Aorta (tissue), 5 donors: ENCODE results near the gene CDH9. TPM values are rescaled to one million over a fixed set of nuclear protein-coding genes. Genes with fewer than 3 reads are reported as not detected.

Experiments
- ATAC-seq: fragments of 200-7000 bp; cut with Tn5 transposase; one replicate; pipeline ENCODE4 v1.9.1; 2022; ENCODE audit warnings: moderate library complexity; ENCODE audit not compliant: low FRiP score
- DNase-seq, 2 donors: peaks; one replicate each; pipeline ENCODE4 v3.0.0-alpha.2; 2020
- H3K27ac ChIP-seq, 2 donors: one replicate each; pipeline ENCODE4 v1.5.1; 2013; ENCODE audit warnings: low read length in 2 of 2, mild to moderate bottlenecking in 2 of 2, moderate library complexity in 2 of 2, control low read depth in 1 of 2, inconsistent platforms in 1 of 2, low read depth in 1 of 2
- H3K27me3 ChIP-seq, 2 donors: one replicate each; pipeline ENCODE4 v1.6.1; 2013; ENCODE audit warnings: control low read depth in 1 of 2, low read length in 1 of 2, mild to moderate bottlenecking in 1 of 2, moderate library complexity in 1 of 2; ENCODE audit not compliant: insufficient read depth in 2 of 2, control insufficient read depth in 1 of 2
- H3K36me3 ChIP-seq, 2 donors: one replicate each; pipeline ENCODE4 v1.6.1; 2013; ENCODE audit warnings: control low read depth in 1 of 2, low read length in 1 of 2, mild to moderate bottlenecking in 1 of 2; ENCODE audit not compliant: insufficient read depth in 2 of 2, control insufficient read depth in 1 of 2
- H3K4me1 ChIP-seq, 2 donors: one replicate each; pipeline ENCODE4 v1.6.1; 2013; ENCODE audit warnings: low read length in 2 of 2, control low read depth in 1 of 2, mild to moderate bottlenecking in 1 of 2, moderate library complexity in 1 of 2; ENCODE audit not compliant: insufficient read depth in 2 of 2, control insufficient read depth in 1 of 2
- H3K4me3 ChIP-seq, 2 donors: one replicate each; pipeline ENCODE4 v1.5.1; 2013; ENCODE audit warnings: low read length in 2 of 2, control low read depth in 1 of 2, mild to moderate bottlenecking in 1 of 2
- H3K9me3 ChIP-seq: one replicate; pipeline ENCODE4 v1.6.1; 2013; ENCODE audit warnings: mild to moderate bottlenecking, low read length; ENCODE audit not compliant: control insufficient read depth
- WGBS, 2 donors: extraction: QIAGEN DNeasy Blood & Tissue Kit; methylation state at CpG; one replicate each; pipeline ENCODE4 v1.1.7; 2013; 5-methylcytosine and 5-hydroxymethylcytosine counted together
- intact Hi-C, 2 donors: fragments of 100-400 bp; cut with DNase I; formaldehyde crosslinking; loops; one replicate each; pipeline versions ENCODE4 v1.14.2 to v1.15.0; 2022
- polyA plus RNA-seq, 2 donors: library from polyadenylated mRNA; stranded (reverse); fragments of 200-250 nt; gene quantifications; one replicate each; pipeline ENCODE4 v1.2.3, GENCODE V29; 2013
- total RNA-seq, 2 donors: library from RNA; stranded (reverse); fragmentation: NEBNext Ultra II Directional; extraction: Animal tissue kit (Norgen Biotek cat#: 25700); gene quantifications; one replicate each; pipeline ENCODE4 v1.2.1, GENCODE V29; 2021
- donor health status: healthy with polysubstance abuse.
- donor health status: Bipolar disorder and iron deficiency.
- donor health status: DM: no; HTN: no; CAD: no.
- donor health status: DM: no; HTN: no; CAD: no.
- donor health status: DM: yes; HTN: yes; CAD: no.

The CDH9 gene
- total and polyA plus RNA-seq, 4 donors, result not detected

DNA sequence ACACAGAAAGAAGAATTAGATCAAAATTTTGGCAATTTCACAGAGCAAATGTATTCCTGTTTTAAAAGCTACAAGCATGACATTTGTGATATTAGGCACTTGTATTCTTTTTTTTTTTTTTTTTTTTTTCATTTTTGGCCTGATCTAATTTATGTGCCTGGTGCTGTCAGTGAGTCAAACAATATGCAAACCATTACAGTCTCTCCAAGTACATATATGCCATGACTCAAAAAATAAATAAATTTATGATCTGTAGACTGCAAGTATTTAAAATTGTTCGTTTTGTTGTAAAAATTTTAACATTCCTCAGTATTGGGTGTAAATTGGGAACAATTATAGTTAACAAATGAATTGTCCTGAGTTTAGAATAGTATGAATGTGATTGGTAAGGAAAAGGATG is 51.4 kb downstream of the CDH9 start:
- H3K27me3 ChIP-seq, result no peaks in the 10 kb centered on the region
- H3K27ac ChIP-seq, result no peak overlapping the region
- H3K4me3 ChIP-seq, result no peak overlapping the region
- H3K36me3 ChIP-seq, result no peaks in the 10 kb centered on the region
- ATAC-seq, result no peak
- intact Hi-C loops, result no loop called here
- WGBS, 2 donors, result 69 to 74% methylated on average over 1 of the region's 1 CpG
- no peaks in the 10 kb centered on the region for H3K4me1 ChIP-seq
- DNase-seq, result no peak
- H3K9me3 ChIP-seq, result no peaks in the 10 kb centered on the region

DNA sequence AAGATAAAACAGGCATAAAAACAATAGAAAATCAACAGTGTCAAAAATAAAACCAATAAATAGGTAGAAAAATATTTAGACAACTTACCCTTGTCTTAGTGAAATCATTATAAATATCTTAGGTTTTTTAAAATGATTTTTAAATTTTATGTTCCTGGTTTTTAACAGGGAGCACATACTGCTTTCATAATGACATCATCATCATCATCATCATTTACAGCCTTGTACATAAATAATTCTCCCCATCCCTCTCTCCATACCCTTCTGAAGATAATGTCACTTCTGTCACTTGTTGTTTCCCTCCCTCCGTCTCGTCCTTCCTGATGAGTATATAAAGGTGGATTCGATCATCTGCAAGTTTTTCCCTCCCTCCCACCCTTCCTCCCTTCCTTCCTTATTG is 56.6 kb downstream of the CDH9 start:
- ATAC-seq, result no peak
- Histone ChIP-seq H3K36me3 (no peaks in the 10 kb centered on the region), H3K27ac (no peak overlapping the region), H3K27me3 (no peaks in the 10 kb centered on the region), H3K4me3 (no peak overlapping the region), H3K4me1 (no peaks in the 10 kb centered on the region), H3K9me3 (no peaks in the 10 kb centered on the region)
- 86 to 87% methylated on average over 3 of the region's 3 CpGs for WGBS, 2 donors
- intact Hi-C loops, result no loop called here
- DNase-seq, result no peak

DNA sequence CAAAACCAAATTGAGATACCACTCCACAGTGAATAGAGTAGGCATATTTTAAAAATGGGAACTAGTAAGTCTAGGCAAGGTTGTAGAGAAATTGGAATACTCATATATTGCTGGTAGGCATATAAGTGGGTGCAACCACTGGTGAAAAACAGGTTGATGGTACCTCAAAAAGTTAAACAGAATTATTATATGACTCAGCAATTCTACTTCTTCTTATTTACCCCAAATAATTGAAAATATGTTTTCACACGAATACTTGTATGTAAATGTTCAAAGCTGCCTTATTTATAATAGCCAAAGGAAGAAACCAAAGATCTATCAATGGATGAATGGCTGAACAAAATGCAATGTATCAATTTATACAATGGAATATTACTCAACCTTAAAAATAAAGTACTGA is 79.1 kb downstream of the CDH9 start:
- intact Hi-C loops, result no loop called here
- no peak for ATAC-seq
- Histone ChIP-seq H3K4me1 (no peaks in the 10 kb centered on the region), H3K36me3 (no peaks in the 10 kb centered on the region), H3K9me3 (no peaks in the 10 kb centered on the region), H3K27ac (no peak overlapping the region), H3K4me3 (no peak overlapping the region), H3K27me3 (no peaks in the 10 kb centered on the region)
- WGBS, 2 donors, result 82 to 91% methylated on average over 1 of the region's 1 CpG
- no peak for DNase-seq

DNA sequence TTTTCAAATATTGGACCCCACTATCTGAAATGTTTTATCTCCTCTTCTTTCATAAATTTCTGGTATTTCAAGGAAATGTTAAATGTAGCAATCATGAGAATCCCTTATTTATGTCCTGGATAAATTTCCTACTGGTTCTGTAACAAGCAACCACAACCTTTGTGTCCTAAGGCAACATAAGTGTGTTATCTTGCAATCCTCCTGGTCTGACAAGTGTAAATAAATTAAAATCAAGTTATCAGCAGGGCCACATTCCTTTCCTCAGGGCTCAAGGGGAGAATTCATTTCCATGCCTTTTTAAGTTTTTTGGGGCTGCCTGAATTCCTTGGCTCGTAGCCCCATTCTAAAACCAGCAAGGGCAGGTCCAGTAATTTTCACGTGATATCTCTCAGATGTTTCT is 83.2 kb downstream of the CDH9 start:
- H3K4me3 ChIP-seq, result no peak overlapping the region
- no peaks in the 10 kb centered on the region for H3K36me3 ChIP-seq
- ATAC-seq (no peak), DNase-seq (no peak)
- H3K4me1 ChIP-seq, result no peaks in the 10 kb centered on the region
- H3K27ac ChIP-seq, result no peak overlapping the region
- intact Hi-C loops, result no loop called here
- 31 to 43% methylated on average over 2 of the region's 2 CpGs for WGBS, 2 donors
- no peaks in the 10 kb centered on the region for H3K27me3 ChIP-seq
- H3K9me3 ChIP-seq, result no peaks in the 10 kb centered on the region

DNA sequence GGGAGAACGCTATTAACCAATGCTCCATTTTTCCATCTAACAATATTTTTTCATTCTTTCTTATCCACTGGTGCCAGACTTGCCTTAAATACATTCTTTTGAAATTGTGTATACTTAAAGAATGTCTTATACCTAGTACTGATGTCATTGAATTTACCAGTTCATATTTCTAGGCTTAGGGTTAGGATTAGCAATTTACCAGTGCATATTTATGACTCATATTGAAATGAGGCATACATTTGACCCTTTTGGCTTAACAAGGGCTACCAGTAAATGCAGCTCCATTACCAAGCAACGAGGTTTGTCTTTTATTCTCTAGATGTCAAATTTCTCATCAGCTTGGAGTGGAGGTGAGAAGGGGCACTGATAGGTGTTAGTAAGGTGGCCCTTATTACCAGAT is 89.5 kb downstream of the CDH9 start:
- Histone ChIP-seq H3K4me1 (no peaks in the 10 kb centered on the region), H3K27me3 (no peaks in the 10 kb centered on the region), H3K36me3 (no peaks in the 10 kb centered on the region), H3K4me3 (no peak overlapping the region), H3K9me3 (no peaks in the 10 kb centered on the region), H3K27ac (no peak overlapping the region)
- WGBS, 2 donors, result 79 to 80% methylated on average over 2 of the region's 2 CpGs
- ATAC-seq (no peak), DNase-seq (no peak)
- intact Hi-C loops, result no loop called here

DNA sequence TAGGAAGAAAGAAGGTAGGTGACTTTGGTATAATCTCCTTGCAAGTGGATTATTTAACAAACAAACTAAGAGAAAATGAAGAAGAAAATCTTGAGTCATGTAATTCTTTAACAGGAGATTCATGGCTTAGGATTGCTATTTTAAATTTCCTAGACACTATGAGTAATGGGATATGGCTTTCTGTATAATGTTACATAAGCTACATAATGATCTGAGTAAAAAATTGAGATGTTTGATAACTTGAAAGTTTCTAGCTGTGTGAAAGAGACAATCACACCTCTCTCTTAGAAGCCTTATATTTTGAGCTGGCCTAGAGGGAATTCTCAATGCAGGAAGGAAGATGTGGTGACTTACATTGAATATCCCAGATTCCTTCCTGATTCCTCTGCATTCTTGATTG is 92.5 kb downstream of the CDH9 start:
- intact Hi-C loops, result no loop called here
- no peak for ATAC-seq

DNA sequence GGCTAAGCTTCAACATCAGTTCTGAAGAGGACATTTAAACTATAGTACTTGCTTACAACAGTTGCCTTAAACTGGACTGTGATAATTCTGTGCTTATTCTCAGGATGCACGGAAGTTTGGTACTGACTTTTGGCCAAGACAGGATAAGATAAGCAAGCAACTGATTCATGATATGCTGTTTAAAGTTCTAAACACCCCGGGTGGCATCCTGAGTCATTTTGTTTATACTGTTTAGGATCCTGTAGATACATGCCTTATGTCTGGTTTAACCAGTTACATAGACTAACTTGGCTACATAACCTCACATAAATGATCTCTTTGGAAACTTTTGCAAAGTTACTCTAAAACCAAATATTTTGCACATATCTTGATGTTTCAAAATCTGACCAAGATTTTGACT is 95.9 kb downstream of the CDH9 start:
- 35 to 40% methylated on average over 2 of the region's 2 CpGs for WGBS, 2 donors
- Histone ChIP-seq H3K4me1 (no peaks in the 10 kb centered on the region), H3K36me3 (no peaks in the 10 kb centered on the region), H3K4me3 (no peak overlapping the region), H3K27me3 (no peaks in the 10 kb centered on the region), H3K9me3 (no peaks in the 10 kb centered on the region), H3K27ac (no peak overlapping the region)
- intact Hi-C loops, result no loop called here
- no peak for ATAC-seq
- DNase-seq, result no peak

More for the DNA sequence above, 92.5 kb downstream of the CDH9 start:
- Histone ChIP-seq H3K27me3 (no peaks in the 10 kb centered on the region), H3K9me3 (no peaks in the 10 kb centered on the region), H3K27ac (no peak overlapping the region), H3K4me1 (no peaks in the 10 kb centered on the region), H3K36me3 (no peaks in the 10 kb centered on the region), H3K4me3 (no peak overlapping the region)
- DNase-seq, result no peak

DNA sequence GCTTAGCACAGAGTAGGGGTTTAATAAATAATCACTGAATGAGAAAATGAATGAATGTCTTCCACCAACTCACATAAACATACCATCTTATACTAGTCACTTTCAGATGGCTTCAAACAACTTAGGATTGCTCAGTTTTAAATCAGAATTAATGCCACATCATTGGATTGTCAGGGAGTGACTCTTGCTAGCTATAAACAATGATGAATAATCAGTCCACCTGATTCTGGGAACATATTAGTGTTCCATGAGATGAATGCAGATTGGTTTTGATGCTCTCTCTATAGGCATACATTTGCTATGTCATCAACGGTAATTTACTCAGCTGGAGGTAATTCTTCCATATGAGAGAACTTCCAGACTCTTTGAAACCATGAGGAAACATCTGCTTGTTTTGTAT is 97.4 kb downstream of the CDH9 start:
- ATAC-seq, result no peak
- Histone ChIP-seq H3K9me3 (no peaks in the 10 kb centered on the region), H3K4me1 (no peaks in the 10 kb centered on the region), H3K4me3 (no peak overlapping the region), H3K27me3 (no peaks in the 10 kb centered on the region), H3K36me3 (no peaks in the 10 kb centered on the region), H3K27ac (no peak overlapping the region)
- DNase-seq, result no peak
- intact Hi-C loops, result no loop called here
- 68 to 77% methylated on average over 1 of the region's 1 CpG for WGBS, 2 donors

DNA sequence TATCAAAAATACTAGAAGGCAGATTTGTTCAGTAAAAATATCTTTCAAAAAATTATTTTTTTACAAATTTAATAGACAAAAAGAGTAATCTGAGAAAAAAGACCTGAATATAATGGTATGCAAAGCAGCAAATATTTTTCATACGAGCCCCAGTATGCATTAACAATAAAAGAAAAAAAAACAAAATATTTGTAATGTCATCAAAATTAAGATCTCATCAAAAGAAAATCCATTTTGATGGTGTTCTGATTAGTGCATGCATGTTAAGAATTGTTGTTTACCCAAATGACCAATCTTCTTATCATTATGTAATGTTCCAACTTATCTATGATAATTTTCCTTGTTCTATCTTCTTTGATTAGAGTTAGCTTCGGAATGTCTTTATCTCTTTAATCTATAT is 106.1 kb downstream of the CDH9 start:
- H3K27ac ChIP-seq, result no peak overlapping the region
- 59 to 66% methylated on average over 2 of the region's 2 CpGs for WGBS, 2 donors
- no peaks in the 10 kb centered on the region for H3K36me3 ChIP-seq
- H3K4me3 ChIP-seq, result no peak overlapping the region
- ATAC-seq (no peak), DNase-seq (no peak)
- H3K4me1 ChIP-seq, result no peaks in the 10 kb centered on the region
- H3K9me3 ChIP-seq, result no peaks in the 10 kb centered on the region
- intact Hi-C loops, result no loop called here
- no peaks in the 10 kb centered on the region for H3K27me3 ChIP-seq
